IMR-90 (cell line): Measurements from ENCODE around the gene AP2M1. TPM values are rescaled to one million over a fixed set of nuclear protein-coding genes. Genes with fewer than 3 reads are reported as not detected.

Experiments
- ATAC-seq: fragments of 200-7000 bp; cut with Tn5 transposase; 2 replicates; pipeline ENCODE4 v1.9.1; 2020; ENCODE audit warnings: low read depth, mild to moderate bottlenecking, moderate library complexity
- BruUV-seq: library from RNA; stranded (reverse); fragments of 400-500 nt; replicated peaks from 2 replicates; lab custom pipeline; 2021; lab: Mats Ljungman, UMichigan
- CTCF ChIA-PET: fragments of 300-600 bp; formaldehyde crosslinking; extraction: SDS; loops from one replicate; lab custom pipeline; 2021; ENCODE audit warnings: antibody characterized with exemption; lab: Yijun Ruan, JAX
- POLR2A ChIA-PET: fragments of 300-600 bp; sonication (Branson Sonifier 250); formaldehyde crosslinking; loops from one replicate; lab custom pipeline; 2022; ENCODE audit warnings: antibody characterized with exemption; ENCODE audit not compliant: unreplicated experiment; lab: Charles Lee
- DNase-seq: peaks from one replicate; pipeline ENCODE4 v3.0.0; 2013
- H2AFZ ChIP-seq: replicated peaks from 2 replicates; pipeline ENCODE3; 2013; ENCODE audit warnings: low read length, mild to moderate bottlenecking; ENCODE audit not compliant: poor library complexity
- H2AK5ac ChIP-seq: 2 replicates; pipeline ENCODE4 v1.6.1; 2013; ENCODE audit warnings: low read depth, low read length, inconsistent platforms
- H2AK9ac ChIP-seq: replicated peaks from 2 replicates; pipeline ENCODE3; 2013; ENCODE audit warnings: mild to moderate bottlenecking, low read depth, low read length, moderate library complexity; ENCODE audit not compliant: poor library complexity
- H2BK120ac ChIP-seq: 2 replicates; pipeline ENCODE4 v1.6.1; 2013; ENCODE audit warnings: low read depth, low read length, inconsistent platforms
- H2BK15ac ChIP-seq: 3 replicates; pipeline ENCODE4 v1.6.1; 2013; ENCODE audit warnings: low read depth, low read length, inconsistent platforms
- H2BK20ac ChIP-seq: 2 replicates; pipeline ENCODE4 v1.6.1; 2013; ENCODE audit warnings: low read depth, mild to moderate bottlenecking, inconsistent platforms, low read length, moderate library complexity
- H2BK5ac ChIP-seq: 2 replicates; pipeline ENCODE4 v1.6.1; 2013; ENCODE audit warnings: mild to moderate bottlenecking, low read depth, low read length, inconsistent platforms; ENCODE audit not compliant: poor library complexity, severe bottlenecking
- H3K14ac ChIP-seq: replicated peaks from 2 replicates; pipeline ENCODE4 v1.6.1; 2013; ENCODE audit warnings: low read depth, low read length, inconsistent platforms
- H3K18ac ChIP-seq: 2 replicates; pipeline ENCODE4 v1.6.1; 2013; ENCODE audit warnings: low read depth, low read length, control low read depth
- H3K23ac ChIP-seq: 2 replicates; pipeline ENCODE4 v1.6.1; 2013; ENCODE audit warnings: low read depth, low read length, inconsistent platforms
- H3K27ac ChIP-seq: 2 replicates; pipeline ENCODE4 v1.5.1; 2013; ENCODE audit warnings: mild to moderate bottlenecking, control low read depth, low read length; ENCODE audit not compliant: insufficient read depth
- H3K27me3 ChIP-seq: 2 replicates; pipeline ENCODE4 v1.6.1; 2013; ENCODE audit warnings: low read length; ENCODE audit not compliant: control insufficient read depth, insufficient read depth
- H3K36me3 ChIP-seq: 2 replicates; pipeline ENCODE4 v1.6.1; 2013; ENCODE audit warnings: low read length, mixed read lengths; ENCODE audit not compliant: control insufficient read depth, insufficient read depth
- H3K4ac ChIP-seq: 2 replicates; pipeline ENCODE4 v1.6.1; 2013; ENCODE audit warnings: low read depth, low read length, inconsistent platforms
- H3K4me1 ChIP-seq: 2 replicates; pipeline ENCODE4 v1.6.1; 2013; ENCODE audit warnings: low read length, mixed read lengths; ENCODE audit not compliant: control insufficient read depth, insufficient read depth
- H3K4me2 ChIP-seq: 2 replicates; pipeline ENCODE4 v1.6.1; 2013; ENCODE audit warnings: low read depth, mild to moderate bottlenecking, control low read depth, low read length, moderate library complexity
- H3K4me3 ChIP-seq: 2 replicates; pipeline ENCODE4 v1.5.1; 2013; ENCODE audit warnings: low read depth, mild to moderate bottlenecking, control low read depth, low read length, moderate library complexity; ENCODE audit not compliant: insufficient read depth
- H3K56ac ChIP-seq: 2 replicates; pipeline ENCODE4 v1.6.1; 2013; ENCODE audit warnings: low read length, inconsistent platforms; ENCODE audit not compliant: insufficient read depth; ENCODE audit errors: extremely low read depth
- H3K79me1 ChIP-seq, 2 experiments: 2 replicates each; pipeline ENCODE4 v1.6.1; 2013; ENCODE audit warnings: low read length in 2 of 2, inconsistent platforms in 1 of 2, low read depth in 1 of 2
- H3K9ac ChIP-seq: 2 replicates; pipeline ENCODE4 v1.6.1; 2013; ENCODE audit warnings: low read depth, low read length, control low read depth
- H3K9me1 ChIP-seq: 2 replicates; pipeline ENCODE4 v1.6.1; 2013; ENCODE audit warnings: low read length, inconsistent platforms; ENCODE audit not compliant: insufficient read depth
- H3K9me3 ChIP-seq: 2 replicates; pipeline ENCODE4 v1.6.1; 2013; ENCODE audit warnings: low read length; ENCODE audit not compliant: control insufficient read depth, insufficient read depth
- H4K20me1 ChIP-seq: 2 replicates; pipeline ENCODE4 v1.6.1; 2013; ENCODE audit warnings: low read length, inconsistent platforms; ENCODE audit not compliant: insufficient read depth
- H4K5ac ChIP-seq: 2 replicates; pipeline ENCODE4 v1.6.1; 2013; ENCODE audit warnings: mild to moderate bottlenecking, low read depth, low read length, control low read depth
- H4K8ac ChIP-seq, 2 experiments: 2 replicates each; pipeline ENCODE4 v1.6.1; 2013; ENCODE audit warnings: low read depth in 2 of 2, low read length in 2 of 2, control low read depth in 1 of 2, inconsistent platforms in 1 of 2
- H4K91ac ChIP-seq: 2 replicates; pipeline ENCODE4 v1.6.1; 2013; ENCODE audit warnings: low read depth, low read length, inconsistent platforms; ENCODE audit not compliant: insufficient read depth
- CEBPB ChIP-seq: IDR thresholded peaks from 2 replicates; pipeline ENCODE4 v1.6.1; 2012; ENCODE audit warnings: low read depth, low read length, improper control_type of control experiment
- CHD1 ChIP-seq: IDR thresholded peaks from 2 replicates; pipeline ENCODE4 v1.6.1; 2012; ENCODE audit warnings: low read depth, low read length, improper control_type of control experiment
- WGBS, 2 experiments: methylation state at CpG; one replicate each; pipeline versions ENCODE4 v1.1.5 to v1.1.7; 2013; ENCODE audit warnings: missing lambda C conversion rate in 2 of 2; ENCODE audit not compliant: insufficient read length in 1 of 2; ENCODE audit errors: extremely low coverage in 2 of 2; 5-methylcytosine and 5-hydroxymethylcytosine counted together
- dilution Hi-C: fragments of 300-500 bp; cut with HindIII; formaldehyde crosslinking; loops from one replicate; pipeline ENCODE4 v1.14.3; 2018; ENCODE audit warnings: low sequenced_read_pairs; ENCODE audit not compliant: unreplicated experiment
- in situ Hi-C: fragments of 300-500 bp; cut with MboI; formaldehyde crosslinking; loops from 3 replicates; pipeline ENCODE4 v1.14.3; 2019; ENCODE audit warnings: low sequenced_read_pairs, inconsistent platforms, mixed read lengths
- intact Hi-C: fragments of 100-400 bp; cut with micrococcal nuclease; formaldehyde crosslinking; loops from 2 replicates; pipeline ENCODE4 v1.10.0; 2022
- polyA plus RNA-seq, 3 experiments: library from polyadenylated mRNA; depleted of rRNA; stranded (reverse); fragments of >200 nt; gene quantifications; 2 replicates each; pipeline ENCODE4 v1.2.3, GENCODE V29; 2012; ENCODE audit warnings: low replicate concordance in 1 of 3
- total RNA-seq: library from RNA; depleted of rRNA; stranded (reverse); fragments of >200 nt; gene quantifications from 2 replicates; pipeline ENCODE4 v1.2.3, GENCODE V29; 2012

AP2M1 gene
- total and polyA plus RNA-seq, 2 of the 4 experiments (the other 2 are of a cell fraction): 876 to 1,065 TPM

DNA sequence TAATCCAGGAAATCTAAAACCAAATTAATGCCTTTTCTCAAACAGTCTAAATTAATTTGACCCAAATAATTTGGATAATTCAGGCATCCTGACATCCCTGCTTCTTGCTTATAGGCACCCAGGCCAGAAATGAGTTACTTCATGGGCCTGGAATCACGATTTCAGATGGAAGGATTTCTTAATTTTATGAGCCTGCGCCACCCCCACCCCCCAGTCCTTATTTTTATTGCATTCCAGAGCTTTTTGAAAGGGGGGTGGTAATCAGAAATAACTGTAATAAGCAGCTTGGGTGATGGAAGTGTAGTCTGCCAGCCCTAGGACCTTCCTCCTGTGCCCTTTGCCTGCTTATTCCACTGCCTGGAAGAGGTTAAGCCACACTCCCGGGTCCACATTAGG is 1.3 kb downstream of the AP2M1 start:
- H3K27me3 ChIP-seq: no peaks in the 10 kb centered on the region
- H4K8ac ChIP-seq: peak overlapping the region; percentile 77 to 87
- DNase-seq (no peak), ATAC-seq (peak; percentile 1; the same call in 1 of the 2 replicates)
- peak overlapping the region; percentile 98 for H3K23ac ChIP-seq
- H2BK5ac ChIP-seq: peak overlapping the region; percentile 96
- no TSS peak for BruUV-seq
- peak overlapping the region; percentile 36 for H2BK120ac ChIP-seq
- peaks cover 34 to 69% of the 10 kb centered on the region in 2 experiments for H3K79me1 ChIP-seq
- dilution Hi-C loops (no loop called here), in situ Hi-C loops (no loop called here), intact Hi-C loops (loop anchor here (1.0 to 5.0 kb wide), 2 partner anchors 21 to 279 kb away; partner anchors contain the start of gene DVL3)
- peak overlapping the region; percentile 86 for H3K4me3 ChIP-seq
- no peak overlapping the region for H2AFZ ChIP-seq
- H3K4ac ChIP-seq: peak overlapping the region; percentile 88
- peaks cover 28% of the 10 kb centered on the region for H3K9me1 ChIP-seq
- no CpG with 5 or more reads among the region's 3 CpGs for WGBS, 2 experiments
- ChIA-PET POLR2A (interaction anchor here (0.5 to 1.0 kb wide), 2 partner anchors 17 to 144 kb away, joined by 3 read pairs; no protein-coding TSS in a partner anchor), CTCF (interaction anchor here (0.6 kb wide), 1 partner anchor 52 kb away, joined by 4 read pairs; no protein-coding TSS in a partner anchor)
- H3K36me3 ChIP-seq: peaks cover 50% of the 10 kb centered on the region
- no peak overlapping the region; the same call in 1 of the 2 replicates for H2BK20ac ChIP-seq
- peaks cover 56% of the 10 kb centered on the region for H4K20me1 ChIP-seq
- H3K9ac ChIP-seq: peak overlapping the region; percentile 96
- H2AK5ac ChIP-seq: peak overlapping the region; percentile 71
- peak overlapping the region; percentile 6; the same call in 1 of the 3 replicates for H2BK15ac ChIP-seq
- H3K9me3 ChIP-seq: no peaks in the 10 kb centered on the region
- H3K56ac ChIP-seq: peak overlapping the region; percentile 95
- H3K27ac ChIP-seq: peak overlapping the region; percentile 96
- peak overlapping the region; percentile 63 for H2AK9ac ChIP-seq
- H4K91ac ChIP-seq: peak overlapping the region; percentile 83
- peak overlapping the region; percentile 69 for H3K14ac ChIP-seq
- H3K18ac ChIP-seq: peak overlapping the region; percentile 48
- H4K5ac ChIP-seq: peak overlapping the region; percentile 48
- H3K4me2 ChIP-seq: peak overlapping the region; percentile 97
- H3K4me1 ChIP-seq: peaks cover 19% of the 10 kb centered on the region
- TF ChIP-seq CHD1 (0 out of 2 replicates have a peak, but pooled peaks have one; percentile 23), CEBPB (no peak)
